ENCODE data around the gene ZNF467. TPM values are rescaled to one million over a fixed set of nuclear protein-coding genes. Genes with fewer than 3 reads are reported as not detected.

Gene ZNF467
- total and polyA plus RNA-seq, 2 of the 8 experiments (the other 6 are each of a cell fraction or from before 2014, with no cell fraction given), result 0.50 to 0.51 TPM

DNA sequence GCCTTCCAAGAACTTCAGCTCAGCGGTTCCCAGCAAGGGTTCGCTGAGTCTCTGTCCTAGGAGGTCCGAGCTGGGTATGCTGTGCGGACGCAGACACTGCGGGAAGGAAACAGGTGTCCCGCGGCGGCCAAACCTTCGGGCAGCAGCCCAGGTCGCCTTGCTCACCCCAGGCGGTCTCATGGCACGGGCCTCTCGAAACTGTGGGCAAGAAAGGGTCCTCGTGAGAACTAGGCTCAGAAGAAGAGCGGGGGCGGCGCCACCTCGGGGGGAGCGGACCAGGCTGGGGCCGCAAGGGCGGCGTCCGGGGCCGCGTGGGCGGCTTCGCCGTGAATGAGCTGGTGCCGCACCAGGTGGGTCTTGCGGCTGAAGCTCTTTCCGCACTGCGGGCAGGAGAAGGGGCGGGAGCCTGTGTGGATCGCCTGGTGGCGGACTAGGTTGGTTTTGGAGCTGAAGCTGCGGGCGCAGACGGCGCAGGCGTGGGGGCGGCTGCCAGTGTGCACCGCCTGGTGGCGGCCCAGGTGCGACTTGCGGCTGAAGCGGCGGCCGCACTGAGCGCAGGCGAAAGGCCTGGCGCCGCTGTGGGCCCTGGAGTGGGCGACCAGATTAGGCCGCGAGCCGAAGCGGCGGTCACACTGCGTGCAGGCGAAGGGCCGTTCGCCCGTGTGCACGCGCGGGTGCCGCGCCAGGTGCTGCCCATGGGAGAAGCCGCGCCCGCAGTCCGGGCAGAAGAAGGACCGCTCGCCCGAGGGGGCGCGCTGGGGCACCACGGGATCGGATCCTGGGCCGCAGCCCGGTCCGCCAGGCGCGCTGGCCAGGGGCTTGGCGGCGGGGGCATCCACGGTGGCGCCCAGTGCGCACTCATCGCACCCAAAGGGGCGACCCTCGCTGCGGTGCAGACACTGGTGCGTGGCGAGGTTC is 8.6 kb downstream of the ZNF467 start (continued):
- TF ChIP-seq RAD21 (IDR thresholded peaks at IDR 0.05 in 1 of 2, conservative IDR thresholded peaks at IDR 0.05 in 1 of 2; ENCODE audit: low read depth in 2 of 2, low read length in 2 of 2) (peak; percentile 23 to 24; a peak in 2 of 4 replicates), SRF (IDR thresholded peaks at IDR 0.05; ENCODE audit: low read depth, low read length) (no peak), PHF8 (conservative IDR thresholded peaks at IDR 0.05; ENCODE audit: low read depth, low read length) (0 out of 2 replicates have a peak, but pooled peaks have one; percentile 34), EZH2 (IDR thresholded peaks at IDR 0.05; ENCODE audit: low read depth, low read length, severe bottlenecking) (no peak), CEBPB (IDR thresholded peaks at IDR 0.05; ENCODE audit: low read depth, low read length) (no peak), GTF2F1 (IDR thresholded peaks at IDR 0.05; ENCODE audit: borderline replicate concordance, low read depth, low read length) (no peak), ZNF274 (IDR thresholded peaks at IDR 0.05; ENCODE audit: borderline replicate concordance, extremely low read depth, low read length) (no peak)
- TF ChIP-seq, protein P1, sequence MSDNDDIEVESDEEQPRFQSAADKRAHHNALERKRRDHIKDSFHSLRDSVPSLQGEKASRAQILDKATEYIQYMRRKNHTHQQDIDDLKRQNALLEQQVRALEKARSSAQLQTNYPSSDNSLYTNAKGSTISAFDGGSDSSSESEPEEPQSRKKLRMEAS (IDR thresholded peaks at IDR 0.05), result peak; percentile 52; the same call in 1 of the 2 replicates
- TF ChIP-seq, protein P2, sequence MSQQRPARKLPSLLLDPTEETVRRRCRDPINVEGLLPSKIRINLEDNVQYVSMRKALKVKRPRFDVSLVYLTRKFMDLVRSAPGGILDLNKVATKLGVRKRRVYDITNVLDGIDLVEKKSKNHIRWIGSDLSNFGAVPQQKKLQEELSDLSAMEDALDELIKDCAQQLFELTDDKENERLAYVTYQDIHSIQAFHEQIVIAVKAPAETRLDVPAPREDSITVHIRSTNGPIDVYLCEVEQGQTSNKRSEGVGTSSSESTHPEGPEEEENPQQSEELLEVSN (IDR thresholded peaks at IDR 0.05), result peak; percentile 44; the same call in 1 of the 2 replicates

All from H1 (cell line).